HG03135 (cell line): ENCODE measurements around the gene NCBP1.
"Not testable (repeated sequence)": the region's sequence is repeated elsewhere in the genome, so short reads cannot be mapped to it uniquely, and the experiment has no call there.

Experiments
- ATAC-seq: cut with Tn5 transposase; IDR thresholded peaks from one replicate; pipeline ENCODE4 v1.9.1; 2021; ENCODE audit warnings: mild to moderate bottlenecking, moderate library complexity; ENCODE audit not compliant: unreplicated experiment

The NCBP1 gene, protein sequence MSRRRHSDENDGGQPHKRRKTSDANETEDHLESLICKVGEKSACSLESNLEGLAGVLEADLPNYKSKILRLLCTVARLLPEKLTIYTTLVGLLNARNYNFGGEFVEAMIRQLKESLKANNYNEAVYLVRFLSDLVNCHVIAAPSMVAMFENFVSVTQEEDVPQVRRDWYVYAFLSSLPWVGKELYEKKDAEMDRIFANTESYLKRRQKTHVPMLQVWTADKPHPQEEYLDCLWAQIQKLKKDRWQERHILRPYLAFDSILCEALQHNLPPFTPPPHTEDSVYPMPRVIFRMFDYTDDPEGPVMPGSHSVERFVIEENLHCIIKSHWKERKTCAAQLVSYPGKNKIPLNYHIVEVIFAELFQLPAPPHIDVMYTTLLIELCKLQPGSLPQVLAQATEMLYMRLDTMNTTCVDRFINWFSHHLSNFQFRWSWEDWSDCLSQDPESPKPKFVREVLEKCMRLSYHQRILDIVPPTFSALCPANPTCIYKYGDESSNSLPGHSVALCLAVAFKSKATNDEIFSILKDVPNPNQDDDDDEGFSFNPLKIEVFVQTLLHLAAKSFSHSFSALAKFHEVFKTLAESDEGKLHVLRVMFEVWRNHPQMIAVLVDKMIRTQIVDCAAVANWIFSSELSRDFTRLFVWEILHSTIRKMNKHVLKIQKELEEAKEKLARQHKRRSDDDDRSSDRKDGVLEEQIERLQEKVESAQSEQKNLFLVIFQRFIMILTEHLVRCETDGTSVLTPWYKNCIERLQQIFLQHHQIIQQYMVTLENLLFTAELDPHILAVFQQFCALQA

DNA sequence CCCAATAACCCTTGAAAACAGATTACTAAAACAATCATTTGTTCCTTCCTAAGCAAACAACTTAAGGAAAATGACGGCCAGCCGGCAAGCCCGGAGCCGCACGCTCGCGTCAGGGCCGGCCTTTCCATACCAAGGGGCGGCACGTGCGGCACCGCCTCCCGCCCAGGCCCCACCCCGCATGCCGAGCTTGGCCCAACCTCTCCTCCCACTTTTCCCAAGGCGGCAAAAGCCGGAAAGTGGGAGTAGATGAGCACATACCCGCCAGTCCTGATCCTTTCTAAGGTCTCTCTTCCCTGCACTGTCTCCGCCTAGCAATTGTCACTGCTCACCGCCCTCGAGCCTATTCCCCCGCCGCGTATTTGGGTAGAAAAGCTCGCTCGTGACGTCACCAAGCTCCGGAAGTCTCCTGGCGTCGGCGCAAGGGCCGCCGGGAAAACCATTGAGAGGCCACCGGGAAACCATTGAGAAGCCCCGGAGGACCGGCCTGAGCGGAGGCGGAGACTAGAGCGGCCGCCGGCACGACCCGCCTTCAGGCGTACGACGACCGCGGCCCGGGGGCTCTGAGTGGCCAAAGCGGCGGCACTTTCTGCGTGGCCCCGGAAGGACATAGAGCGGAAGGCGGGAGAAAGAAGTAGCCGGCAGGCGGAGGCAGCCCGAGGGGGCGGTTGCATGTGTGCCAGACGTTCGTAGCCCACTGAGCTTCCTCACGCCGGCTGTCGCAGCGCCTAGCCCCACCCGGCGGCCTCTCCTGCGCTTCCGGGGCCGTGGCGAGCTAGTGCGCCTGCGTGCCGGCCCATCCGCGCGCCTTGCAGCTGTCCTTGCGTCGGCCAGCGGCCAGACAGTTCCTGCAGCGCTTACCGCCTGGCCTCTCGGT, at the start of gene NCBP1, which contains the start of gene TSTD2:
NCBP1 (plus strand) TSS at position 837 of the 874 bp plus-strand sequence. CDS start 61 bp downstream, outside the sequence.
TSTD2 (minus strand) TSS at position 384 of the 874 bp plus-strand sequence. CDS start 5,806 bp downstream, outside the sequence.
- peak; percentile 87 for ATAC-seq

DNA sequence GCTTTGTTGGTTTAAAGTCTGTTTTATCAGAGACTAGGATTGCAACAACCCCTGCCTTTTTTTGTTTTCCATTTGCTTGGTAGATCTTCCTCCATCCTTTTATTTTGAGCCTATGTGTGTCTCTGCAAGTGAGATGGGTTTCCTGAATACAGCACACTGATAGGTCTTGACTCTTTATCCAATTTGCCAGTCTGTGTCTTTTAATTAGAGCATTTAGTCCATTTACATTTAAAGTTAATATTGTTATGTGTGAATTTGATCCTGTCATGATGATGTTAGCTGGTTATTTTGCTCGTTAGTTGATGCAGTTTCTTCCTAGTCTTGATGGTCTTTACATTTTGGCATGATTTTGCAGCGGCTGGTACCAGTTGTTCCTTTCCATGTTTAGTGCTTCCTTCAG, 48.8 kb upstream of the NCBP1 start:
- ATAC-seq: not testable (repeated sequence)

DNA sequence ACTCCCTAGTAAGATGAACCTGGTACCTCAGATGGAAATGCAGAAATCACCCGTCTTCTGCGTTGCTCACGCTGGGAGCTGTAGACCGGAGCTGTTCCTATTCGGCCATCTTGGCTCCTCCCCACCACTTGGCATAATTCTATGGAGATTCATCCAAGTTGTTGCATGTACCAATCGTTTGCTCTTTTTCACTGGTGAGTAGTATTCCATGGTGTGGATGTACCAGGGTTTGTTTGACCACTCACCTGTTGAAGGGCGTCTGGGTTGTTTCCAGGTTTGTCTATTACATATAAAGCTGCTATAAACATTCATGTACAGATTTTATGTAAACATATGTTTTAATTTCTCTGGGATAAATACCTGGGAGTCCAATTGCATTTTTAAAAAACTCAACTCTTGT, 46.7 kb upstream of the NCBP1 start:
- ATAC-seq: not testable (repeated sequence)

DNA sequence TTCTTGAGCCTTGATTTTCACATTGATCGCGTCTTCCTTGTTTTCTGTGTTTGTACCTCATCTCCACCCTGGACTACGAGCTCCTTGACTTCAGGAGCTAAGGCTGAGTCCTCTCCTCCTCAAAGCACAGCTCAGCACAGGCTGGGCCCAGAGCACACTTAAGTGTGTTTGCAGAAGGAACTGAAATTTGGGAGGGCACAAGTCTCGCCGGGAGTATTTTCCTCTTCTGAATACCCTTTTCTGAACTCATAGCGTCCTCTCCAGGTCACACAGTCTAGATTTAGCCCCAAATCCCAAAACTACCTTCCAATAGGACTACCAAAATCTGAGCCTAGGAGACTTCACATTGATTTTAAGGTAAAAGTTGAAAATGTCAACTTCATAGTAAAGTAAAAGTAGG, 42.1 kb upstream of the NCBP1 start:
- no peak for ATAC-seq

DNA sequence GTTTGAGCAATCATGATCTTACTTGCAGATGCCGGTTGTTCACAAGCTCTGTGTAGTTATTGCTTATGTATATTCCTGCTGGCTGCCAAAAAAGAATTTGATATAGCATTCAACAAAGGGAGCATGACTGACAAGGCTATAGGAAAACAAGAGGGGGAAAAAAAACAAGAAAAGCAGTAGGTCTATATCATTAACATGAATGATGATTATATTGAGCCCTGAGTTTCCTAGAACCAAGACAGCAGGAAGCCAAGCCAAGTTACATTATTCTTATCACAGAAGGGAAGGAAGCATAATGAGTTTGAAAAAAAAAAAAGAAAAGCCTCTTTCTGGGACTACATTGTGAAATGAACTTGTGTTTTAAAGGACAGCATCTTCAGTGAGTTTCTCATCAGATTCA, 41.5 kb upstream of the NCBP1 start:
- no peak for ATAC-seq

DNA sequence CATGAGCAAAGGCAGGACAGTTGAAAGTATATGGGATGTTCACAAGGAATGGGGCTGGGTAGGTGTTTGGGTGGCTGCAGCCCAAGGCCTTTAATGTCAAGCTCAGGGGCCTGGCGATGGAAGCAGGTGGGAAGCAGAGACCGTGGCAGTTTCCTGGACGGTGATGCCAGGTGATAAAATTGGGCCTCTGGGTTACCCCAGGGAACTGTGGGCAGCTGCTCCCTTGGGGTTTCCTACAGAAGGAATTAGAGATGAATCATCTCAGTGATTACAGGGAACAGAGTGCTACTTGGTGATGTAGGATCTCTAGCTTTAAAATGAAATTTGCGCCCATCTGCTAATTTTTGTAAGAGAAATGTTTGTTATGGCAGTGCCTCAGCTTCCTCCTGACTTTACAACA, 39.7 kb upstream of the NCBP1 start:
- ATAC-seq: no peak

DNA sequence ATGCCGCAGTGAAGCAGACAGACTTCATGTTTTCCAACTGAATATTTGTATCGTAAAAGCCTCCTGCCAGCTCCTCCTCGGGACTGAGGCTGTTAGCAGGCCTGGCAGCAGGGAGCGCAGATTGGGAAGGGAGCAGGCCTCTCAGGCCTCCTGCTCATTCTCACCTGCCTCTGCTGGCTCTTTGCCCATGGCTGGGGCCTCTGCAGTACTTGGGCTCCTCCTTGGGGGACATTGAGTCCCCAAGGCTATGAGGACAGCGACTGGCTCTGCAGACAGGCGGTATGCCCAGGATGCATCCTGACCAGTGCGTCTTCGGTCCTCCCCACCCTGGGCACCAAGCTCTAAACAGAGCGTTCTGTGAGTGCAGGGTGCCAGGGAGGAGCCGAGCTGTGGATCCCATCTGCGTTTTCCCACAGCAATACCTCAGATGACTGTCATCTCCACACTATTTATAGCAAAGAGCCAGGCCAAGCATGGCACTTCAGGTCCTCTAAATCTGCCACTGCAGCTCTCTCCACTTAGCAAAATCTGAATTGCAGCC, 39.2 kb upstream of the NCBP1 start:
- ATAC-seq: no peak

DNA sequence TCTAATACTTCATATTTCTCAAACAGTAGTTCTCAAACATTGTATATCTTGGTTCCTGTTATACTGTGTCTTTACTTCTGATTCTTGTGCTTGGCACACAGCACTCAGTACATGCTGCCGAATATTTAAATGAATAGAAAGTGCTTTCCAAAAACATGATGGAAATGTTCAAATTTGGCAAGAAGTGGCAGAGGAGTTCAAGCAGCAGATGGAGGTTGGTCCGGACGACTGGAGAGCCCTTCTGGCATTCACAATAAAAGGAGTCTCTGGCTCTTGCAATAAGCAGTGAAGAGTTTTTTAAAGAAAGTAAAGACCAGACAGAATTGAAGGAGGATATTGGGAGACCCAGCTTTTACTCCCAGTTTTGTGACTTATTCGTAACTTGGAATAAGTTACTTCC, 36.7 kb upstream of the NCBP1 start:
- ATAC-seq: no peak

DNA sequence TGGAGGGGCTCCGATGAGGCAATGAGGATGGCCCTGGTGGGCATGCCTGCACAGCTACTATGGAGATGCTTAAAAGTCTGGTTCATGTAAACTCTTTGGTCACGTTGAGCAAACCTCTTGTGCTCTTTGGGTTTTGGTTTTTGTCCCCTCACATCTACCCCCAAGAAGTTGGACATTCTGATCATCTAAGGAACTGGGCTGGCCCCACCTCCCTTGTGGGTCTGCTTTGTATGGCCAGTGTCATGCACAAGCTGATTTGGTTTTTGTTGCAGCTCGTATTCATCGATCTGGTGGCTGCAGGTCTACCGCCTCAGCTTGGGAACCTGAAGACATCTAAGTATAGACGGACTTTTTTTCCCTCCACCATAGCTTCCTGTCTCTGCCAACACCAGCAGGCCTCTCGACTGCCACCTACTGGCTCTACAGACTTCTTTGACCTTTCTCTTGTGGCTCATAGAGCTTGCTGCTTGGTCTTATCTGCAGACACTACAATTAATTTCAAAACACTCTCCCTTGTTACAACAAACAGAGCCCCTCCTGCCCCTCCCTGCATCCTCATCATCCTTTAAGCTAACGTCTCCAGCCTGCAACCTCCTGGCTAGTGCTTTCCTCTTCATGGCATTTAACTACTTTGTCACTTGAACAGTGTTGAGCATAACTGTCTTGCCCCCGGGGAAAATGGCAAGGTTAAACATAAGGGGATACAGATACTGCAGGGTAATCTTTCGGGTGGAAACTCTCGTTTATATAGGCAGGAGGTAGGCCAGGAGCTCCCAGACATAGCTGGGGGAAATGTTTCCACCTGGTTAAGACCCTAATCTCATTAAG, 34.9 kb upstream of the NCBP1 start:
- peak; percentile 83 for ATAC-seq

DNA sequence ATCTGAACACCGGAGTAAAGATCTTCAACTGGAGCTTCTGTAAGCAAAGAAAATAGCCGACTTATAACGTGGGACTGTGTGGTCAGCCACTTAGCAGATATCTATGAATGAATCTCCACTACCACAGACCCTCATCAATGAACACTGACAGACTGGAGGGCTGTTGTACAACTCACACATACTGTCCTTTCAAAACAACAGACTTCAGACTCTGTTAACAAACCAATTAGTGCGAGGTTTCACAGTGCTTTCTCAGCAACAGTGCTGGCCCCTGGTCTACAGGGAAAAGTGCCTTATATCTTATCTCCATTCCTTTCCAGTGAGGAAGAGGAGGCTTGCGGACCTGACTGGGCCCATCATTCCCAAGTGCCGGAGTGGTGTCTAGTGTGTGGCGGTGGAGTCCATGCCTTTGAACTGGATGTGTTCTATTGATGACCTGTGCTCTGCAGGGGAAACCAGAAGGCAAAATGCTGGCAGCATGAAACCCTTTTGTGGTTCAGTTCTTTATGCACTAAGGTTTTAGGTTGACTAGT, 34.2 kb upstream of the NCBP1 start:
- no peak for ATAC-seq

DNA sequence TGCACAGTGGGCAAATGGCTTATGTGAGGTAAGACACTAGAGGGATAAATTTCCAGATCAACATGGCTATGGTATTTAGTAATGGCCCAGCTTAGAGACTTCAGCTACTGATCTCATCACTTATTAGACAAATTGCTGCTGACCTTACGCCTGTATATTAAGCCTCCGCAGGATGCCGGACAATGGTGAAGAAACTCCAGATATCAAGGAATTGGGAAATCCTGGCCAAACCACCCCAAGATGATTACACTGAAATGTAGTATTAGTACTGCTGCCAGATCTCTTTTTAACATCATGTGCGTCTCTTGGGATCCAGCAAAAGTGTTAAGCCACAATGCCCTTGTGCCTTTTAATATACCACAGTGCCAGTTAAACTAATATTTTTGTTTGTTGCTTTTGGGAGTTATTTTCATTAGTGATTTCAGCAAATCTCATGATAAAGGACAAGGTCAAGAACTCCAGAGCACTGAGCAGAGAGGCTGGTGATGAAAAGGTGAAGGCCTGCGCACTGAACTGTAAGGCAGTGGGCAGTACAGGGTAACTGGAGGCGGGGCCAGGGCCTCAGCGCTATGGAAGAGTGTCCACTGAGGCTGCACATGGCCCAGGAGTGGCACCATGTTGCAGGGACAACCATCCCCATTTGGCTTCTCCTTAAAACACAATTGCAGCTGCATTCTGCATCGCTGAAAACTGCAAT, 32.9 kb upstream of the NCBP1 start:
- ATAC-seq: no peak

DNA sequence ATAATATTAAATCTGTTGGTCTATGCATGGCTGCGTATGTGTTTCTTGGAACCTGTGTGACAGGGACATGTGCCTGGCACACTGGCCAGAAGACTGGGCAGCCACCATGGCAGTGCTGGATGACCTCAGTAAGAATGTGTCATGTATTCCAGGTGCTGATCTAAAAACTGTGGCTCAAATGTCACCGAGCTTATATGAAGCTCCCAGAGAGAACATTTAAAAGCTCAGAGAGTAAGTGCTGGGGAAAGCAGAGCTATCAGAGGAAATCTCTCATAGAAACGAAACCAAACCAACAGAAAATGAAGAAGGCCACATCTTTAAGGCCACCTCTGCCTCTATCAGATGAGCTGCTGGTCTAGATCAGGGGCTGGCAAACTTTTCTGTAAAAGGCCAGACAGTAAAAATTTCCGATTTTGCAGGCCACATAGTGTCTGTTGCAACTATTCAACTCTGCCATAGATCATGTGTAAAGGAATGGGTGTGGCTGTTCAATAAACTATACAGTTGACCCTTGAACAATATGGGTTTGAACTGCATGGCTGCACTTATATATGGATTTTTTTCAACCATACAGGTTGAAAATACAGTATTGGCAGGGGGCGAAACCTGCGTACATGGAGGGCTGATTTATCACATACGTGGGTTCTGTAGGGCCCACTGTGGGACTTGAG, 32.3 kb upstream of the NCBP1 start:
- no peak for ATAC-seq

DNA sequence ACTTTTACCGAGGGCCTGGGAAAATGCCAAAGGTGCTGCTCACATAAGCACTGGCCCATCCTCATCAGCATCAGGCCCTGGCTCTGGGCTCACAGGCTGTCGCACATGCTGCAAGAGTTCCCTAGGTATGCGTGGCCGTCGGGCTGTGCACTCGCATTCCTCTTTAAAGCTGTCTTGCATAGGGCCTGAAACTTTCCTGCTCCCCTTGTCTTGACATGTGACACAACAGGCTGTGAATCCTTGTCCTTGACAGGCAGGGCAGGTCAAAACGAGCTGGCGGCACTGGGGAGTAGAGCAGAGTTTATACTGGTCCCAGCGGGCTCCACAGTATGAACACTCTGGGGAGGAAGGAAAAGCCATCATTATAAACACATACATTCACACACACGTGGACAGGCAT, 31.2 kb upstream of the NCBP1 start:
- no peak for ATAC-seq

DNA sequence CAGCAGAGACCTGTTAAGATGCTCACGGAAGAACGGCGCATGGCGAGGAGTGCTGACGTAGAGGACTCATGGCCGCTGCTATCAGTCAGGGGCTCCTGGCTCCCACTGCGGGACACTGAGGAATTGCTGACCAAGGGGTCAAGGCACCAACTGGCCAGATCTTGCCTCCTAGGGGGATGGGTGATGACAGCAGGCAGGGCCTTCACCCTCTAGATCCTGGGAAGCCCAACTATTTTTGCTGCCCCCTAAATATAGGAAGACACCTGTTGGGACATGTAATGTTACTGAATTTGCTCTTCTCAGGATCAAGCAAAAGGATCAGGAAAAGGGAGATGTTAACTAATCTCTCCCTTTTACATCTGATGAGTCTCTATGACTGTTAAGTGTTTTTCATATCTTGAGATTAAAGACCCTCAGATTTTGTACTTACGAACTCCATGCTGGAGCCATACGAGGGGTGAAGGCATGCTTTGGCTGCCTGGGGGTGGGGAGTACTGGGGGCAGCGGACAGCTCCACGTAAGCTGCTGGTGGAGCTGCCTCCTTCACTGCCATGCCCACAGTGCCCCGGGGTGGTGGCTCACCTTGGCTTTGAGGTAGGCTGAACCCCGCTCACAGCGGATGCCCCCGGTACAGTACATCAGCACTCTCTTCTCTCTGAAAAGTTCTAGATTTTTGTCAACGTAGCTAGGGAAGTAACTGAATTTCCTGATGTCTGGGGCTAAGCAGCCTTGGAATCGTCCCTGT, 28.5 kb upstream of the NCBP1 start:
- no peak for ATAC-seq

DNA sequence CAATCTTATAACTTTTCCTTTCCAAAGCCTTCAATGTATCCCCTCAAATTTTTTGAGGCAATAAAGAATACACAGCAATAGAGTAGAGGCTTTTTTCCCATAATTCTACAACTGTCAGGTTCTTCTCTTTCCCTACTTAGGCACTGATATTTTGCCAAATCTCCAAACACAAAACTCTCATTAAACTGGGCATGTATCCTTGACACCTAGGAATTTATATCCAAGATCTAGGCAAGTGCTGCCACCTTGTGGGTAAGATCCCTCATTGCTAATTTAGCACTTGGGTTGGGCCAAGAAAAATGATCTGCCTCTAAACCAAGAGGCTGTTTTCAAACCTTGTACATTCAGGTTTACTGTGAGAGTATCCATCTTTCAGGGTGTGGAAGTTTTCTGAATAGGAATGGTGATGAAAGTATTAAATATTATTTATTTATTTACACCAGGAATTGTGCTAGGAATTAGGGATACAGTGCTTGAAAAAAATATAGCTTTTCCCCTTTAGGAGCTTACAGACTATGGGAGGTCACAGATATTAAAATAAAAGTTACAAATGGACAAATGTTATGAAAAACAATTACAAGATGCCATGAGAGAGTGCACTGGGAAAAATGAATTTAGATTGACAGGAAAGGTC, 18.1 kb upstream of the NCBP1 start:
- no peak for ATAC-seq

DNA sequence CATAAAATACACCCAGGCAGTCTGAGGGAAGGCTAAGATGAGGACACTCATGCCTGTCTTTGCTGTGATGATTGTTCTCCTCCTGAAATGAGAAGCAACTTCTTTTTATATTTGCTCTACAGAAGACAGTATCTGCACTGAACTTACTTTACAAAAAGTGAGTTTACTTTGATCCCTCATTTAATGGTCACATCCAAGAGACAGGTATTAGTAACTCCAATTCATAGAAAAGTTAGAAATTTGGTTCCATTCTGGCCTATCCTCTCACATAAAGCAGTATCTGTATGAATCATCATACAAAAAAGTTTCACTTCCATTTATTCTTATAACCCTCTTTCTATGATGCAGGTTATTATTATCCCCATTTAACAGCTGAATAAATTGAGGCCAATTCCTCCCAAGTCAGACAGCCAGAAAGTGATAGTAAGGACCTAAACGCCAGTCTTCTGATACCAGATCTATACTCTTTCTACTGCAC, 15.6 kb upstream of the NCBP1 start:
- no peak for ATAC-seq

DNA sequence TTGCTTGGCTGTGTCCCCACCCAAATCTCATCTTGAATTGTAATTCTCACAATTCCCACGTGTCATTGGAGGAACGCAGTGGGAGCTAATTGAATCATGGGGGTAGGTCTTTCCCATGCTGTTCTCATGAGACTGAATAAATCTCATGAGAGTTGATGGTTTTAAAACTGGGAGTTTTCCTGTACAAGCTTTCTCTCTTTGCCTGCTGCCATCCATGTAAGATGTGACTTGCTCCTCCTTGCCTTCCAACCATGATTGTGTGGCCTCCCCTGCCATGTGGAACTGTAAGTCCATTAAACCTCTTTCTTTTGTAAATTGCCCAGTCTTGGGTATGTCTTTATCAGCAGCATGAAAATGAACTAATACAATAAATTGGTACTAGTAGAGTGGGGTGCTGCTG, 13.6 kb upstream of the NCBP1 start:
- ATAC-seq: not testable (repeated sequence)
